ENCODE measurements around the gene PIEZO2.

GRCh38 chr18:11025671-11026070 lies 123.7 kb downstream of the PIEZO2 start:
- TF ChIP-seq, protein P1, sequence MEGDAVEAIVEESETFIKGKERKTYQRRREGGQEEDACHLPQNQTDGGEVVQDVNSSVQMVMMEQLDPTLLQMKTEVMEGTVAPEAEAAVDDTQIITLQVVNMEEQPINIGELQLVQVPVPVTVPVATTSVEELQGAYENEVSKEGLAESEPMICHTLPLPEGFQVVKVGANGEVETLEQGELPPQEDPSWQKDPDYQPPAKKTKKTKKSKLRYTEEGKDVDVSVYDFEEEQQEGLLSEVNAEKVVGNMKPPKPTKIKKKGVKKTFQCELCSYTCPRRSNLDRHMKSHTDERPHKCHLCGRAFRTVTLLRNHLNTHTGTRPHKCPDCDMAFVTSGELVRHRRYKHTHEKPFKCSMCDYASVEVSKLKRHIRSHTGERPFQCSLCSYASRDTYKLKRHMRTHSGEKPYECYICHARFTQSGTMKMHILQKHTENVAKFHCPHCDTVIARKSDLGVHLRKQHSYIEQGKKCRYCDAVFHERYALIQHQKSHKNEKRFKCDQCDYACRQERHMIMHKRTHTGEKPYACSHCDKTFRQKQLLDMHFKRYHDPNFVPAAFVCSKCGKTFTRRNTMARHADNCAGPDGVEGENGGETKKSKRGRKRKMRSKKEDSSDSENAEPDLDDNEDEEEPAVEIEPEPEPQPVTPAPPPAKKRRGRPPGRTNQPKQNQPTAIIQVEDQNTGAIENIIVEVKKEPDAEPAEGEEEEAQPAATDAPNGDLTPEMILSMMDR (IDR thresholded peaks at IDR 0.05; ENCODE audit: insufficient read depth, low read length, poor library complexity, severe bottlenecking), result no peak
- no peak for TF ChIP-seq EZH2phosphoT487 (conservative IDR thresholded peaks at IDR 0.05; ENCODE audit: low read length)

Measured in SU-DHL-6 (cell line).